Fibroblast of the aortic adventitia (primary cell): ENCODE measurements around the gene ZNF318. TPM values are rescaled to one million over a fixed set of nuclear protein-coding genes. Genes with fewer than 3 reads are reported as not detected.
"Not testable (repeated sequence)": the region's sequence is repeated elsewhere in the genome, so short reads cannot be mapped to it uniquely, and the experiment has no call there.

Experiments
- DNase-seq: peaks from one replicate; pipeline ENCODE4 v3.0.0-alpha.2; 2010; ENCODE audit warnings: low read depth
- H3K4me3 ChIP-seq: 2 replicates; pipeline ENCODE4 v1.5.1; 2011; ENCODE audit warnings: low read depth, mild to moderate bottlenecking, control low read depth, low read length, moderate library complexity
- CTCF ChIP-seq: IDR thresholded peaks from 2 replicates; pipeline ENCODE4 v1.5.1; 2011; ENCODE audit warnings: mild to moderate bottlenecking, low read length, control low read depth, inconsistent platforms; ENCODE audit not compliant: insufficient read depth
- total RNA-seq: library from RNA; depleted of rRNA; stranded (reverse); fragments of >200 nt; gene quantifications from 2 replicates; pipeline ENCODE4 v1.2.3, GENCODE V29; 2012; ENCODE audit warnings: low replicate concordance

Gene ZNF318
- total RNA-seq, 1 donor, result 14.2 TPM

DNA sequence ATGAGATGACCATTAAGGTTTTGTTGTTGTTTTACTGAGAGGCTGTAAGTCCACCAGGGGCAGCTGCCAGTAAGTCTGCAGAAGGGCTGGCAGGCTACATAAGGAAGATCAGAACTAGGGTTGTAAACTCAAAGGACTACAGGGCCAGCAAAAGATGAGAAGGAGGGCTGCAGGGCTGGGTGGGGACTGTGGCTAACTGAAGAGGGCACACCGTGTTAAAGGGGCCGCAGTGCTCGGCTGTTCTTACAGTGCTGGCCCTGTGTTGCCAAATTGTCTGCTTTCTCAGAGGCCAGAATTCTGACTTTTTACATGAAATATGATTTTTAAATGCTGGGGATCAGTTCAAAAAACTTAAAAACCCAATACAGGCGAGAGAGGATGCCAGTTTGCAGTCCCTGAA lies 25.5 kb upstream of the ZNF318 start:
- no peak for DNase-seq
- no peak overlapping the region for H3K4me3 ChIP-seq
- TF ChIP-seq CTCF, result no peak

- no peak for DNase-seq
- no peak for TF ChIP-seq CTCF
- H3K4me3 ChIP-seq, result no peak overlapping the region
These were observed 24.2 kb upstream of the ZNF318 start for GRCh38 chr6:43393602-43394001.

GRCh38 chr6:43393133-43393532 lies 23.7 kb upstream of the ZNF318 start:
- H3K4me3 ChIP-seq, DNase-seq: not testable (repeated sequence)

- DNase-seq, result no peak
- no peak for TF ChIP-seq CTCF
- H3K4me3 ChIP-seq, result no peak overlapping the region
These were observed 22.1 kb upstream of the ZNF318 start for GRCh38 chr6:43391440-43392031.

- not testable (repeated sequence) for DNase-seq, H3K4me3 ChIP-seq
These were observed 21.4 kb upstream of the ZNF318 start for GRCh38 chr6:43390753-43391439.

GRCh38 chr6:43389730-43390295 lies 20.4 kb upstream of the ZNF318 start:
- no peak overlapping the region for H3K4me3 ChIP-seq
- no peak for TF ChIP-seq CTCF
- DNase-seq, result no peak

- peak; percentile 48 for TF ChIP-seq CTCF
- no peak overlapping the region for H3K4me3 ChIP-seq
- DNase-seq, result peak; percentile 60
These were observed 17.0 kb upstream of the ZNF318 start for GRCh38 chr6:43386492-43386891.

- DNase-seq, result peak; percentile 81
- no peak for TF ChIP-seq CTCF
- no peak overlapping the region for H3K4me3 ChIP-seq
These were observed 13.7 kb upstream of the ZNF318 start for GRCh38 chr6:43383021-43383667.

- not testable (repeated sequence) for DNase-seq
These were observed 11.4 kb upstream of the ZNF318 start for GRCh38 chr6:43380858-43381257.

More at GRCh38 chr6:43380858-43381257, 11.4 kb upstream of the ZNF318 start:
- not testable (repeated sequence) for H3K4me3 ChIP-seq
